AML-193 (cell line): ENCODE measurements around the gene MYO9B.

Experiments used
- DNase-seq, 2 experiments: peaks; one replicate each; lab custom pipeline; 2025; lab: John Stamatoyannopoulos, UW

The MYO9B gene

GRCh38 chr19:17075035-17075863 is at the start of gene MYO9B, which contains the start of gene HAUS8:
Gene MYO9B, plus strand, starts transcription at chr19:17075777. Its CDS starts 25,941 bp downstream, at chr19:17101718.
Gene HAUS8, minus strand, starts transcription at chr19:17075452. Its CDS starts 30 bp downstream, at chr19:17075422.
- peak; percentile 95 to 96 for DNase-seq

GRCh38 chr19:17025991-17026658 is 49.5 kb upstream of the MYO9B start:
- no peak for DNase-seq

DNA sequence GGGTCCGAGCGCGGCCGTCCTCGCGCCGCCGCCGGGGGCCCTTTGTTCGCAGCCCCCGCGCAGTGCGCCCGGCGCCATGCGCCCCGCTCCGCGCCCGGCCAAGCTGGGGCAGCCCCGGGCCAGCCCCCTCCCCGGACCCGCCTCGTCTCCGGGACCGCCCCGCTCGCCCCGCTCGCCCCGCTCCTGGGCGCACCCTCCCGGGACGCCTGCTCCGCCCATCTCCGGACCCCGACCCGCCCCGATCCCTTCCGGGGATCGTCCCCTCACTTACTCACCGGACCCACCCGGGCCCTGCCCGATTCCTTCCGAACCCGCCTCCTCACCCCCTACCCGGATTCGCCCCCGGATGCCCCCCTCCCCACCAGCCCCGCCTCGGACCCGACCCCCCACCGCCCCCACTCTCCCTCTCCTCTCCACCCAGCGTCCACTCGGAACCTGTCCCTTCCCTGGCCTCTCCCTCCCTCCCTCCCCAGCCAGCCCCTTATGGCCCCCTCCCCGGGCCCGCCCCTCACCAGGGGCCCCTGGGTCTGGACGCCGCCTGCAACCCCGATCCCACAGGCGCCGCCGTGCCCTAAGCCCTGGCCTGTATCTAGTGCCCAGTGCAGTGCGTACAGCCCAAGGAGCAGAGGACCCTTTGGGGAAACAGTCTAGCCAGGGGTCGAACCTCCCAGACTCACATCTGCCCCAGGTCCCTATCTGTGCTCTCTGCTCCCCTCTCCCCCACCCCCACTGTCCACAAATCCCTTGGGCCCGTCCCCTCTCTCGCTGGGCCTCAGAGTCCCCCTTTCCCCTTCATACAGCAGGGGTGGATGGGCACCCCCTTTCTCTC is 48.7 kb upstream of the MYO9B start, which contains the start of gene CPAMD8:
Gene CPAMD8, minus strand, starts transcription at position 105 of the 829 bp plus-strand sequence. CDS start 168 bp downstream, outside the sequence.
- DNase-seq: no peak

DNA sequence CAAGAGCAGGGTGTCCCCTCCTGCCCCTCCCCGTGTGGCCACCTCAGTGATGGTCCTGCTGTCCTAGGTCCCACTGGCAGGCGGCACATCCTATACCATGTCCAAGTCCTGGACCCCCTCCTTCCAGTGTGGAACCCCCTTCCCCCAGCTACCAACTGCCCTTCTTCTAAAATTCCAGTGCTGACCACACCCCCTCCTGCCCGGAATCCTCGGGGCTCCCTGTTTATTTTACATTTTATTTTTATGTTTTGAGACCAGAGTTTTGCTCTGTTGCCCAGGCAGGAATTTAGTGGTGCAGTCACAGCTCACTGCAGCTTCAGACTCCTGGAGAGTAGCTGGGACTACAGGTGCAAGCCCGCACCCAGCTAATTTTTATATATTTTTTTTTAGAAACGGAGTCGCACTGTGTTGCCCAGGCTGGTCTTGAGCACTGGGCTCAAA is 48.0 kb upstream of the MYO9B start:
- DNase-seq: no peak

DNA sequence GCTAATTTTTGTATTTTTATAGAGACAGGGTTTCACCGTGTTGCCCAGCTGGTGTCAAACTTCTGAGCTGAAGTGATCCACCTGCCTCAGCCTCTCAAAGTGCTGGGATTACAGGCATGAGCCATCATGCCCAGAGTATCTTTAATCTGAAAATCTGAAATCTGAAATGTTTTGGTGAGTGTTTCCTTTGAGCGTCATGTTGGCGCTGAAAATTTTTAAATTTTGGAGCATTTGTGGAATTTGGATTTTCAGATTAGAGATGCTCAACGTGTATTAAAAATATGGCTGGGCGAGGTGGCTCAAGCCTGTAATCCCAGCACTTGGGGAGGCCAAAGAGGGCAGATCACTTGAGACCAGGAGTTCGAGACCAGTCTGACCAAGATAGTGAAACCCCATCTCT is 43.8 kb upstream of the MYO9B start:
- no peak for DNase-seq

DNA sequence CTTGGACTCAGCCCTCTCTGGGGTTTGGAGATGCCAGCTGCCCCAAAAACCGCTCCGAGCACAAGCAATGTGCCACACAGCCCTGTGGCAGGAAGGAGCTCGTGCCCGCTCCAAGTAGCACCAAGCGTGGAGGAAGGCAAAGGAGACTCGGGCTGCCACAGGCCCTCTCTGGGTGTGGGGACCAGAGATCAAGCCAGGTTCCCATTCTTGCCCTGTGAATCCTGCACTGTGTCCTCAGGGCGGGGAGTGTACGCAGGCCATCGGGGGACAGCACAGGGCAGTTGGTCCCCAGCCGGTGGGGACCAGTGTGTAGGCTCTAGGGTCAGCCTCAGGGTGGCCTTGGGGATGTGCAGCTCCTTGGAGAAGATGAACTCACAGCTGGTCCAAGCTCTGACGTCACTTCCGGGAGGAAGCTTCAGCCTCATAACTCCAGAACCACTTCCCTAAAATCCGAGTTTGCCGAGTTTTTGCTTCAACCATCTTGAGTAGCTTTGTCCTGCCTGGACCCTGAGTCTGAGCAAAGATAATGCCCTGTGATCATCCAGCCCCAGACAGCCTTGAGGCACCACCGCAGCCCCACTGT is 39.6 kb upstream of the MYO9B start:
- peak; percentile 15 to 47 for DNase-seq

- no peak for DNase-seq
Observed at GRCh38 chr19:17036640-17037039, 38.9 kb upstream of the MYO9B start.

GRCh38 chr19:17037184-17037583 is 38.4 kb upstream of the MYO9B start:
- no peak for DNase-seq

GRCh38 chr19:17037966-17038500 is 37.5 kb upstream of the MYO9B start:
- DNase-seq: no peak

DNA sequence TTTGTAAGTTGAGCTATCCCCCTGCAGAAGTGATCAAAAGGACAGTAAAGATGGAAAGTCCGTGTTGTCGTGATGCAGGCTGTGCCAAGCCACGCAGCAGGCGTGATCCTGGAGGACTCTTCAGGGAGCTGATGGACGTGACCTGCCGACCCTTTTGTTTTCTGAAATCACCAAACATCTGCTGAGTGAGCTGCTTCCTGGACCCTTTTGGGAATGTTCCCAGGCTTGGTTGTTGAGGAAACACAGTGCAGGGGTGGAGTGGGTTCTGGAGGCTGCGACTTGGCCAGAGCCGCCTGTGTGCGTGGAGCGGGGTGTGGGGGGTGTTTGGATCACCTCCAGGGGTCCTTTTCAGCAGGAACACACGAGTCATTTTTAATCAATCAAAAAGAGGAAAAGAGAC is 33.6 kb upstream of the MYO9B start:
- DNase-seq: no peak

DNA sequence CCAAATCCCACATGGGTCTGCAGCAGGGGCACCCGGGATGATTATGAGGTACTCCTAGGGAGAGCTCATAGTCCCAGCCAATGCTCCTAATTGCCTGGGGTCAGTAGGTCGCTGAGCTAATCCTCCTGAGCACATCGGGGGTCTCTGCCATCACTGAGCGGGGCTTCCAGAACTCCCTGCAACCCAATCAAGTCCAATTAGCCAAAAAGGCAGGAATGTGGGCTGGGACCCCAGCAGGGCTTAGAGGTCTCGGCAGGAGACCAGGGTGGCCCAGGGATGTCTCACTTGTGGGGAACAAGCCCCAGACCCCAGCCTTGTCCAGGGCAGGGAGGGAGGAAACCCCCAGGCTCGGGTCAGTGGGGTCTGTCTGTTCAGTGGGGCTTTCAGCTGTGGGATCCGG is 31.8 kb upstream of the MYO9B start:
- no peak for DNase-seq

DNA sequence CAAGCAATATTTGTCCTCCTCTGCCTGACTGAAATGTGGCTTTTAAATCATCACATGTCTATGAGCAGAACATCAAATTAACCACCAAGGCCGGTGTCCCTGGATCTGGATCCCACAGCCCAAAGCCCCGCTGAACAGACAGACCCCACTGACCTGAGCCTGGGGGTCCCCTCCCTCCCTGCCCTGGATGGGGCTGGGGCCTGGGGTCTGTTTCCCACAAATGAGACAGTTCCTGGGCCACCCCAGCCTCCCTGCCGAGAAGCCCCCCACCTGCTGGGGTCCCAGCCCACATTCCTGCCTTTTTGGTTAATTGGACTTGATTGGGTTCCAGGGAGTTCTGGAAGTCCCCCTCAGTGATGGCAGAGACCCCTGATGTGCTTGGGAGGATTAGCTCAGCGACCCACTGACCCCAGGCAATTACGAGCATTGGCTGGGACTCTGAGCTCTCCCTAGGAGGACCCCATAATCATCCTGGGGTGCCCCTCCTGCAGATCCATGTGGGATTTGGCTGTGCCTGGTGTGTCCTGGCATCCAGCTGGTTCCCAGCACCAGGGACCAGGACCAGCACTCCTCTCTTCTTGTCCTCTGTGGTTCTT is 29.6 kb upstream of the MYO9B start:
- no peak for DNase-seq

GRCh38 chr19:17048885-17049453 is 26.6 kb upstream of the MYO9B start:
- DNase-seq: no peak

DNA sequence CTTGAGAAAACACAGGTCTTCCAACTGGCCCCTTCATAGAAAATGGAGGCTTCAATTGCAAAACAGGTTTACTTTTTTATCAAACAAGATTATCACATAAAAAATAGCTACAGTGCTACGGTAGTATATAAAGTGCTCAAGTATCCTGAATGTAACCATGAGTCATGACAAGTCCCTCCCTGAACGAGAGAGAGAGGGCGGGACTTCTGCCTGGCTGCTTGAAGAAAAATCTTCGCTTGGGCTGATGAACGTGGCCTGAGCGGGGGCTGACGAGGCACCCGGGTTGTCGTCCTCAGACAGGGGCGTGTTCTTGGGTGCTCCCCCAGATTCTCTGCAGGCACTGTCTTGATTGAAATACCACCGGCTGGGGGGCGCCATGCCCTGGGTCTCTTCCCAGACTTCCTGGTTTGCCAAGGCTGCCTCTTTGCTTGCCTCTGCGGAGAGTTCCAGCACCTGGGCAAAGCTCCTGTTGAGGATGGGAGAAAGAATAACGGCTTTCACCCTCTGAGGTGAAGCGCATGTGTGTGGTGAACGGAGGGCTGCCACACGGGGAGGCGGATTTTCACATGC is 25.8 kb upstream of the MYO9B start:
- DNase-seq: no peak

- DNase-seq: peak; percentile 6 to 25
Observed at GRCh38 chr19:17052439-17052838, 23.1 kb upstream of the MYO9B start.

GRCh38 chr19:17054746-17055145 is 20.8 kb upstream of the MYO9B start:
- DNase-seq: no peak

GRCh38 chr19:17055636-17056035 is 19.9 kb upstream of the MYO9B start:
- no peak for DNase-seq

DNA sequence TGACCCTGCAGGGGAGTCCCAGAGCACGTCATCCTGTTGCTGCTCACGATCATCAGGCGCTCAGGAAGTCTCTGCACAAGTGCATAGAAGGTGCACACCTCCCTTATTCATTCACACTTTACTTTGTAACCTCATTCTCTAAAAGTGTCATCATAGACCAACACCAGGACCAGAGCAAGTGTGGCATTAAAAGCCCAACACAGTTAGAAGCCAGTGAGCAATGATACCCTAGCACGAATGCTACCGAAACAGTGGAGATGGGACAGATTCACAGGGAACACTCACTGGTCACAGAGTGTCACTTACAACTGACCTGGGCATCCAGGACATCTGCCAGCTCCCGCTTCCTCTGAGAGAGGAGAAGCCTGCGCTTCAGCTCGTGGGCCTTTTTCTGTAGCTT is 17.3 kb upstream of the MYO9B start:
- no peak for DNase-seq

GRCh38 chr19:17060802-17061201 is 14.8 kb upstream of the MYO9B start:
- DNase-seq: peak in 1 of 2 experiments; percentile 42

- no peak for DNase-seq
Observed at GRCh38 chr19:17061205-17061604, 14.4 kb upstream of the MYO9B start.
